Measurements from ENCODE around the gene MOB1A. TPM values are rescaled to one million over a fixed set of nuclear protein-coding genes. Genes with fewer than 3 reads are reported as not detected.
A peak's percentile ranks its signal among the peaks of the same experiment; 100 is the strongest.

Gene MOB1A
- total and polyA plus RNA-seq, 2 experiments from 2014 or later, result 36.2 to 111 TPM

DNA sequence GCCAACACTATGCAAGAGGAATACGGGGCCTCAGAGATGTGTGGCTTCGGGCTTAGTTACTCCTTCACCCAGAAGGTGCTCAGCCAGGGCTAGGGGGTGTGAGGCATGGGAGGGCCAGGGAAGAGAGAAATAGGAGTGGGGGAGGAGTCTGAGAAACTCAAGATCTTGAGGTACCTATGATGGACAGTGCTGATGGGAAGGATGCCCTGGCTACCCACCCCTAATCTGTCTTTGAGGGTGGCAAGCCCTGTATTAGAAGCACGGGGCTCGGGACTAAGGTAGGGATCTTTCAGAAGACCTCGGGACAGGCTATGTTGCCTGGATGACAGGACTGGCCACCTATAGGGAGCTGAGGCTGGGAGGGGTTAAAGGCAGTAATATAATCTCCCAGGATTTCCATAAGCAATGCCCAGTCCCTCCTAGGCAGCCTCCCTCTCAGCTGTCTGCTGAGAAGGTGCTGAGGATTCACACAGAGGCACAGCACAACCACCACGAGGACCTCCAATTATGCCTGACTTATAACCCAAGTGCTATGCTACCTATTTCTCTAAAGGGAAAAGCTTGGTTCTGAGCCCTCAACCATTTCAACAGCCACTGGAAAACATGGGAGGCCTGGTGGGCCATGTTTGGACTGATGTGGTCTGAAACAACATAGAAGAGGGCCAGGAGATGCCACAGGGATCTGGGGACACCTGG is 43.1 kb upstream of the MOB1A start:
- peak; percentile 6 for ATAC-seq
- H4K20me1 ChIP-seq (replicated peaks; ENCODE audit: insufficient read depth), result peaks cover 34% of the 10 kb centered on the region
- peaks cover 13% of the 10 kb centered on the region for H3K36me3 ChIP-seq (ENCODE audit: insufficient read depth)
- H3K4me3 ChIP-seq, result no peak overlapping the region
- H3K27me3 Mint-ChIP-seq (ENCODE audit: insufficient read depth, low read depth, poor library complexity), result peaks cover 30% of the 10 kb centered on the region
- no peak overlapping the region; the same call in 2 of the 3 replicates for H3K4me3 Mint-ChIP-seq
- no peaks in the 10 kb centered on the region; the same call in 1 of the 2 replicates for H3K79me2 ChIP-seq (replicated peaks; ENCODE audit: insufficient read depth)
- H3K27me3 ChIP-seq (ENCODE audit: insufficient read depth), result no peaks in the 10 kb centered on the region
- peaks cover 32% of the 10 kb centered on the region; the same call in 1 of the 2 replicates for H3F3A ChIP-seq (replicated peaks; ENCODE audit: low read depth)
- H3K9me2 ChIP-seq (ENCODE audit: insufficient read depth), result peaks cover 18% of the 10 kb centered on the region
- H3K4me2 ChIP-seq, result no peak overlapping the region
- 0 out of 2 replicates have a peak, but pooled peaks cover 5% of the 10 kb centered on the region for H3K4me1 ChIP-seq (ENCODE audit: insufficient read depth)
- peak overlapping the region; percentile 60; the same call in 1 of the 2 replicates for H3K27ac ChIP-seq (ENCODE audit: low read depth)
- TF ChIP-seq POLR2AphosphoS5 (IDR thresholded peaks at IDR 0.05; ENCODE audit: low read depth) (peak; percentile 39), EZH2 (IDR thresholded peaks at IDR 0.05; ENCODE audit: low read depth, unreplicated experiment) (no peak), EZH2phosphoT487 (IDR thresholded peaks at IDR 0.05; ENCODE audit: unreplicated experiment) (no peak)
- peaks cover 46% of the 10 kb centered on the region for H3K36me3 Mint-ChIP-seq (ENCODE audit: low read depth)
- no peak overlapping the region for H3K27ac Mint-ChIP-seq
- peaks cover 19% of the 10 kb centered on the region for H3K4me1 Mint-ChIP-seq
- H2AFZ ChIP-seq, result no peak overlapping the region
- no peaks in the 10 kb centered on the region; the same call in 2 of the 3 replicates for H3K9me3 Mint-ChIP-seq
- DNase-seq (ENCODE audit: low spot score), result no peak

DNA sequence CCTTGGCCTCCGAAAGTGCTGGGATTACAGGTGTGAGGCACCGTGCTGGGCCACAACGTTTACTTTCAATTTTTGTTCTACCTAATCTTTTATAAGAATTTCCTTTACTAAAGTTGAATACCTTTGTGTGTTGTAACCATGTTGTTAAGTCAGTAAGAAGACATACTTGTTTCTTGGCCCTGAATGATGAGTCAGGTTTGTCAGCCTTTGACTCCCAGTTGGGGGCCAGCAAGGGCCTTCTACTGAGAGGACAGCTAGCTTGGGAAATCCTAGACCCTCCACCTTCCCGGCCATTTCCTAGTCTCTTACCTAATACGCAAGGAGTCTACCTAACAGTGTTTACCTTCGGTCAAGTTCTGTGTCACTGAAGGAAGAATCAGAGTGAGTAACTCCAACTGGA is 42.4 kb upstream of the MOB1A start:
- Histone ChIP-seq H3F3A (replicated peaks; ENCODE audit: low read depth) (peaks cover 32% of the 10 kb centered on the region; the same call in 1 of the 2 replicates), H2AFZ (no peak overlapping the region), H3K27me3 (ENCODE audit: insufficient read depth) (no peaks in the 10 kb centered on the region), H3K27ac (ENCODE audit: low read depth) (peak overlapping the region; percentile 60; the same call in 1 of the 2 replicates), H3K36me3 (ENCODE audit: insufficient read depth) (peaks cover 19% of the 10 kb centered on the region), H3K79me2 (replicated peaks; ENCODE audit: insufficient read depth) (peaks cover under 1% of the 10 kb centered on the region; the same call in 1 of the 2 replicates), H4K20me1 (replicated peaks; ENCODE audit: insufficient read depth) (peaks cover 39% of the 10 kb centered on the region), H3K4me1 (ENCODE audit: insufficient read depth) (0 out of 2 replicates have a peak, but pooled peaks cover 2% of the 10 kb centered on the region), H3K4me2 (no peak overlapping the region), H3K4me3 (no peak overlapping the region), H3K9me2 (ENCODE audit: insufficient read depth) (peaks cover 18% of the 10 kb centered on the region)
- no peaks in the 10 kb centered on the region; the same call in 2 of the 3 replicates for H3K9me3 Mint-ChIP-seq
- no peak for ATAC-seq
- no peak overlapping the region for H3K27ac Mint-ChIP-seq
- DNase-seq (ENCODE audit: low spot score), result no peak
- no peak overlapping the region; the same call in 2 of the 3 replicates for H3K4me3 Mint-ChIP-seq
- peaks cover 30% of the 10 kb centered on the region for H3K27me3 Mint-ChIP-seq (ENCODE audit: insufficient read depth, low read depth, poor library complexity)
- peaks cover 52% of the 10 kb centered on the region for H3K36me3 Mint-ChIP-seq (ENCODE audit: low read depth)
- peaks cover 13% of the 10 kb centered on the region for H3K4me1 Mint-ChIP-seq
- TF ChIP-seq EZH2 (IDR thresholded peaks at IDR 0.05; ENCODE audit: low read depth, unreplicated experiment), result no peak
- TF ChIP-seq, protein P1, sequence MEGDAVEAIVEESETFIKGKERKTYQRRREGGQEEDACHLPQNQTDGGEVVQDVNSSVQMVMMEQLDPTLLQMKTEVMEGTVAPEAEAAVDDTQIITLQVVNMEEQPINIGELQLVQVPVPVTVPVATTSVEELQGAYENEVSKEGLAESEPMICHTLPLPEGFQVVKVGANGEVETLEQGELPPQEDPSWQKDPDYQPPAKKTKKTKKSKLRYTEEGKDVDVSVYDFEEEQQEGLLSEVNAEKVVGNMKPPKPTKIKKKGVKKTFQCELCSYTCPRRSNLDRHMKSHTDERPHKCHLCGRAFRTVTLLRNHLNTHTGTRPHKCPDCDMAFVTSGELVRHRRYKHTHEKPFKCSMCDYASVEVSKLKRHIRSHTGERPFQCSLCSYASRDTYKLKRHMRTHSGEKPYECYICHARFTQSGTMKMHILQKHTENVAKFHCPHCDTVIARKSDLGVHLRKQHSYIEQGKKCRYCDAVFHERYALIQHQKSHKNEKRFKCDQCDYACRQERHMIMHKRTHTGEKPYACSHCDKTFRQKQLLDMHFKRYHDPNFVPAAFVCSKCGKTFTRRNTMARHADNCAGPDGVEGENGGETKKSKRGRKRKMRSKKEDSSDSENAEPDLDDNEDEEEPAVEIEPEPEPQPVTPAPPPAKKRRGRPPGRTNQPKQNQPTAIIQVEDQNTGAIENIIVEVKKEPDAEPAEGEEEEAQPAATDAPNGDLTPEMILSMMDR (conservative IDR thresholded peaks at IDR 0.05; ENCODE audit: low read depth in 2 of 2), result no peak
- no peak for TF ChIP-seq NANOG (IDR thresholded peaks at IDR 0.05; ENCODE audit: borderline replicate concordance)
- TF ChIP-seq STAT1 (IDR thresholded peaks at IDR 0.05; ENCODE audit: unreplicated experiment), result no peak
- no peak for TF ChIP-seq JUNB (IDR thresholded peaks at IDR 0.05; ENCODE audit: unreplicated experiment)

Data from GM23338 (cell line).